Measurements from ENCODE around the gene TXNIP. TPM values are rescaled to one million over a fixed set of nuclear protein-coding genes. Genes with fewer than 3 reads are reported as not detected.

TXNIP gene
- total and polyA plus RNA-seq, 8 donors = 105 to 491 (median 255) TPM

DNA sequence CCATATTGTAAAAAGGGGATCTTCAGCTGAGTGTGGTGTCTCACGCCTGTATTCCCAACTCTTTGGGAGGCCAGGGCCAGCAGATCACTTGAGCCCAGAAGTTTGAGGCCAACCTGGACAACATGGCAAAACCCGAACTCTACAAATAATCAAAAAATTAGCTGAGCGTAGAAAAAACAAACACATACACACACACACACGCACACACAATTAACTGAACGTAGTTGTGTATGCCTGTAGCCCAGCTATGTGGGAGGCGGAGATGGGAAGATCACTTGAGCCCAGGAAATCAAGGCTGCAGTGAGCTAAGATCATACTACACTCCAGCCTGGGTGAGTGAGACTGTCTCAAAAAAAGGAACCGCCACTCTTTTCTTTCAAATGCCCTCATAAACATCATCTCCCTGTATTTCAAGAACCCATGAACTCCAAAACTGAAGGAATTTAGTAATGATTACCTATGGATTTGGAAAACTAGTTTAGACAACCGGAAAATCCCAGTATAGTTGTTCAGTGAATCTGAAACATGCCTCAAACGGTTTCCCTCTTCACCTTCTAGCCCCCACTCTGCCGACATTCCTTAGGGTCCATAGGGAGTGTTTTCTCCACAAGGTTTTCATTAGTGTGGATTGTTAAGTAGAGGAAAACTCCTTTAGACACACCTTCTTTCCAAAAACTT is 4.5 kb downstream of the TXNIP start:
- Histone ChIP-seq H3K9me3 (no peaks in the 10 kb centered on the region), H3K27ac (peak overlapping the region; percentile 31 to 90 (median 46)), H3K4me1 (peaks cover 5 to 23% (median 8%) of the 10 kb centered on the region in 3 donors), H3K27me3 (no peaks in the 10 kb centered on the region), H3K36me3 (peaks cover 0 to 45% (median 20%) of the 10 kb centered on the region in 3 donors), H3K4me3 (peak overlapping the region in 3 of 4 donors; percentile 57 to 93 (median 69))
- TF ChIP-seq, protein P1, sequence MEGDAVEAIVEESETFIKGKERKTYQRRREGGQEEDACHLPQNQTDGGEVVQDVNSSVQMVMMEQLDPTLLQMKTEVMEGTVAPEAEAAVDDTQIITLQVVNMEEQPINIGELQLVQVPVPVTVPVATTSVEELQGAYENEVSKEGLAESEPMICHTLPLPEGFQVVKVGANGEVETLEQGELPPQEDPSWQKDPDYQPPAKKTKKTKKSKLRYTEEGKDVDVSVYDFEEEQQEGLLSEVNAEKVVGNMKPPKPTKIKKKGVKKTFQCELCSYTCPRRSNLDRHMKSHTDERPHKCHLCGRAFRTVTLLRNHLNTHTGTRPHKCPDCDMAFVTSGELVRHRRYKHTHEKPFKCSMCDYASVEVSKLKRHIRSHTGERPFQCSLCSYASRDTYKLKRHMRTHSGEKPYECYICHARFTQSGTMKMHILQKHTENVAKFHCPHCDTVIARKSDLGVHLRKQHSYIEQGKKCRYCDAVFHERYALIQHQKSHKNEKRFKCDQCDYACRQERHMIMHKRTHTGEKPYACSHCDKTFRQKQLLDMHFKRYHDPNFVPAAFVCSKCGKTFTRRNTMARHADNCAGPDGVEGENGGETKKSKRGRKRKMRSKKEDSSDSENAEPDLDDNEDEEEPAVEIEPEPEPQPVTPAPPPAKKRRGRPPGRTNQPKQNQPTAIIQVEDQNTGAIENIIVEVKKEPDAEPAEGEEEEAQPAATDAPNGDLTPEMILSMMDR (IDR thresholded peaks at IDR 0.05) = no peak
- DNase-seq = peak in 2 of 6 donors; percentile 43 to 48
- 57 to 60% methylated on average over 10 of the region's 10 CpGs for WGBS, 2 donors
- intact Hi-C loops (cut with DNase I) = no loop called here
- peak in 2 of 4 donors; percentile 3 to 7 for ATAC-seq
- FAIRE-seq = no peak

DNA sequence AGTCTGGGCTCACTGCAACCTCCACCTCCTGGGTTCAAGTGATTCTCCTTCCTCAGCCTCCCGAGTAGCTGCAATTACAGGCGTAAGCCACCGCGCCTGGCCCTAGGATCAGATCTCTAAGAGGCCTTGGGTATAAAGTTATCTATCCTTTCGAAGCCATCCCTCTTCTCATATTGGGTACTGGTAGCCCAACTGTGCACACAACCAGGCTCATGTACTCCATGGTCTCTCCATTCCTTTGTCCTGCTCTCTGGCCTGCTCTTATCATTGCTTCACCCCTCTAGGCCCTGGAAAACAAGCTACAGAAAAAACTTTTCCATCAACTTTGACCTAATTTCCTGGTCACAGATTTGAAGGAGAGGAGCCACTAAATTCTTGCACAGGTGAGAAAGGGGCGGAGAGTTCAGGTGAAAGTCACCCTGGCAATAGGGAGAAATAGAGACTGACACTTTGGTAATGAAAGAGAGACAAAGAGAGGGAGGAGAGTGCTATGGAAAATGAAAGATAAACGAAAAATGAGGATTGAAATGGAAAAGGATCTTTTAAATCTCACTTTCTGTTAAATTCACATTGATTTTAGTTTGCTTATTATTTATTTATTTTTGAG is 6.0 kb downstream of the TXNIP start:
- Histone ChIP-seq H3K4me1 (peaks cover 17 to 34% (median 17%) of the 10 kb centered on the region in 3 donors), H3K4me3 (no peak overlapping the region), H3K27me3 (no peaks in the 10 kb centered on the region), H3K36me3 (peaks cover 0 to 35% (median 20%) of the 10 kb centered on the region in 3 donors), H3K27ac (peak overlapping the region; percentile 34 to 90 (median 46)), H3K9me3 (no peaks in the 10 kb centered on the region)
- peak; percentile 9 to 34 (median 18) for ATAC-seq
- intact Hi-C loops (cut with DNase I) = no loop called here
- TF ChIP-seq, protein P1 (IDR thresholded peaks at IDR 0.05) = no peak
- 52 to 62% methylated on average over 7 of the region's 7 CpGs for WGBS, 2 donors
- DNase-seq = peak in 2 of 6 donors; percentile 60 to 65
- FAIRE-seq = no peak

DNA sequence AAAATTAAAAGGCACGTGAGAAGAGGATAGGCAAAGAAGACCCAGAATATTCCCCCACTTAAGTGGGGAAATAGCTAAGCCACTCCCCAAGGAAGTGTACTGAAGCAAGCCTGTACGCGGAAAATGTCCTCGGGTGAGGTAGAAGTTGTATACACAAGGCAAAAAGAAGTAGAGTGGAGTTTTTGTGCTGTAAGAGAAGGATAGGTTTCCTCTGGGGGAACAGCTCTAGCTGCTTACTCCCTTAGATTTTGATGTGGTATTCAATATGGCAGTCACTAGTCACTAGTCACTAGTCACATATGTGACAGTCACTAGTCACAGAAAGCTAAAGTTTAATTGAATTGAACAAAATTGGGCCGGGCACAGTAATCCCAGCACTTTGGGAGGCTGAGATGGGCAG is 7.6 kb downstream of the TXNIP start:
- no peak for FAIRE-seq
- Histone ChIP-seq H3K27ac (no peak overlapping the region), H3K4me3 (no peak overlapping the region), H3K27me3 (no peaks in the 10 kb centered on the region), H3K36me3 (peaks cover 0 to 19% (median 8%) of the 10 kb centered on the region in 3 donors), H3K9me3 (no peaks in the 10 kb centered on the region), H3K4me1 (peaks cover 25 to 50% (median 33%) of the 10 kb centered on the region in 3 donors)
- no peak for DNase-seq
- TF ChIP-seq, protein P1 (IDR thresholded peaks at IDR 0.05) = no peak
- intact Hi-C loops (cut with DNase I) = no loop called here
- no peak for ATAC-seq
- WGBS, 2 donors = 72 to 73% methylated on average over 5 of the region's 5 CpGs

DNA sequence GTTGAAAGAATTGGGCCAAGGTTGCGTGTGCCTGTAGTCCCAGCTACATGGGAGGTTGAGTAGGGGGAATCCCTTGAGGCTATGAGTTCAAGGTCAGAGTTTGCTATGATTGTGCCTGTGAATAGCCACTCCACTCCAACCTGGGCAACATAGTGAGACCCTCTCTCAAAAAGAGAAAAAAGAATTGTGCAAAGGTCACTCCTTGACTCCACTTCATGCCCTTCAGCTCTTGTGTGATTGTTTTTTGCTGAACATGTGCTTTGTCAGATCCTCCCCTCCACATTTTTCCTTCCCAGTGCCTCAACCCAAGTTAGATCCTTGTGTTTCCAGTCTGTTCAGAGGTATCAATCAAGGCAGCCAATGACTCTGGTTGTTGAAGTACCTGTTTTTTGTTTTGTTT is 8.5 kb downstream of the TXNIP start:
- peaks cover 29 to 50% (median 40%) of the 10 kb centered on the region in 3 donors for H3K4me1 ChIP-seq
- no peak overlapping the region for H3K4me3 ChIP-seq
- no peaks in the 10 kb centered on the region for H3K9me3 ChIP-seq
- no peak for DNase-seq
- H3K36me3 ChIP-seq = peaks cover 0 to 10% (median 0%) of the 10 kb centered on the region in 3 donors
- no peak overlapping the region for H3K27ac ChIP-seq
- intact Hi-C loops (cut with DNase I) = no loop called here
- WGBS, 2 donors = 94 to 96% methylated on average over 1 of the region's 1 CpG
- FAIRE-seq = no peak
- TF ChIP-seq, protein P1 (IDR thresholded peaks at IDR 0.05) = no peak
- no peaks in the 10 kb centered on the region for H3K27me3 ChIP-seq
- no peak for ATAC-seq

DNA sequence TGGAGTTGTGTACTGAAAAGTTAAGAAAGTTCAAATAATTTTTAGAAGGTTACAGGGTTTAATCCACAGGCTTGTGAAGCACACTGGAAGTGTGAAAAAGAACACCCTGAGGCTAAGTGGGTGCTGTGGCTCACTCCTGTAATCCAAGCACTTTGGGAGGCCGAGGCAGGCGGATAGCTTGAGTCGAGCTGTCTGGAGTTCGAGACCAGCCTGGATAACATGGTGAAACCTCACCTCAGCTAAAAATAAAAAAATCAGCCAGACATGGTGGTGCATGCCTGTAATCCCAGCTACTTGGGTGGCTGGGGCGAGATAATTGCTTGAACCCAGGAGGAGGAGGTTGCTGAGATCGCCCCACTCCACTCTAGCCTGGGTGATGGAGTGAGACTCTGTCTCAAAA is 9.8 kb downstream of the TXNIP start:
- peaks cover 41 to 53% (median 51%) of the 10 kb centered on the region in 3 donors for H3K4me1 ChIP-seq
- TF ChIP-seq, protein P1 (IDR thresholded peaks at IDR 0.05) = no peak
- intact Hi-C loops (cut with DNase I) = no loop called here
- no peaks in the 10 kb centered on the region for H3K36me3 ChIP-seq
- H3K27me3 ChIP-seq = no peaks in the 10 kb centered on the region
- no peak for ATAC-seq
- DNase-seq = no peak
- no peak overlapping the region for H3K4me3 ChIP-seq
- no peaks in the 10 kb centered on the region for H3K9me3 ChIP-seq
- no peak for FAIRE-seq
- WGBS, 2 donors = 93 to 97% methylated on average over 6 of the region's 6 CpGs
- peak overlapping the region in 2 of 4 donors; percentile 81 to 84 for H3K27ac ChIP-seq
